Osteoblast (primary cell): ENCODE data around the gene EPHA4. TPM values are rescaled to one million over a fixed set of nuclear protein-coding genes. Genes with fewer than 3 reads are reported as not detected.

ENCODE experiments used
- DNase-seq: peaks from one replicate; pipeline ENCODE4 v3.0.0; 2011; ENCODE audit warnings: low spot score, mixed read lengths; ENCODE audit not compliant: insufficient read length; ENCODE audit errors: missing footprints
- H2AFZ ChIP-seq: 2 replicates; pipeline ENCODE4 v1.6.0; 2011; ENCODE audit warnings: mild to moderate bottlenecking, low read length
- H3K27ac ChIP-seq: 2 replicates; pipeline ENCODE4 v1.5.1; 2011; ENCODE audit warnings: mild to moderate bottlenecking, low read depth, low read length, moderate library complexity
- H3K27me3 ChIP-seq: 2 replicates; pipeline ENCODE4 v1.6.0; 2012; ENCODE audit warnings: mild to moderate bottlenecking, control low read depth, inconsistent platforms, low read length, moderate library complexity; ENCODE audit not compliant: insufficient read depth
- H3K36me3 ChIP-seq: 2 replicates; pipeline ENCODE4 v1.5.1; 2011; ENCODE audit warnings: mild to moderate bottlenecking, low read length, control low read depth, moderate library complexity; ENCODE audit not compliant: insufficient read depth
- H3K4me1 ChIP-seq: 2 replicates; pipeline ENCODE4 v1.5.1; 2011; ENCODE audit warnings: mild to moderate bottlenecking, low read length, control low read depth, moderate library complexity; ENCODE audit not compliant: insufficient read depth
- H3K4me2 ChIP-seq: 2 replicates; pipeline ENCODE4 v1.6.0; 2011; ENCODE audit warnings: mild to moderate bottlenecking, low read length; ENCODE audit not compliant: insufficient read depth
- H3K4me3 ChIP-seq: fragments of 200-600 bp; sonication (generic); 3 replicates; pipeline ENCODE4 v1.5.1; 2012; ENCODE audit warnings: mild to moderate bottlenecking, low read length, inconsistent platforms; ENCODE audit not compliant: insufficient read depth
- H3K79me2 ChIP-seq: 2 replicates; pipeline ENCODE4 v1.6.0; 2012; ENCODE audit warnings: mild to moderate bottlenecking, low read length, control low read depth, inconsistent platforms; ENCODE audit not compliant: insufficient read depth
- H3K9me3 ChIP-seq: 2 replicates; pipeline ENCODE4 v1.5.1; 2011; ENCODE audit warnings: low read depth, low read length, control low read depth
- H4K20me1 ChIP-seq: 2 replicates; pipeline ENCODE4 v1.6.0; 2012; ENCODE audit warnings: mild to moderate bottlenecking, low read length, control low read depth; ENCODE audit not compliant: insufficient read depth
- total RNA-seq: library from RNA; depleted of rRNA; stranded (reverse); fragments of >200 nt; gene quantifications from 2 replicates; pipeline ENCODE4 v1.2.3, GENCODE V29; 2012
- TF ChIP-seq, protein P1 (sequence below): IDR thresholded peaks from 2 replicates; pipeline ENCODE4 v1.5.1; 2011; ENCODE audit warnings: mild to moderate bottlenecking, low read depth, low read length, moderate library complexity; ENCODE audit errors: extremely low read depth

The EPHA4 gene
- total RNA-seq, 1 donor = 15.9 TPM

DNA sequence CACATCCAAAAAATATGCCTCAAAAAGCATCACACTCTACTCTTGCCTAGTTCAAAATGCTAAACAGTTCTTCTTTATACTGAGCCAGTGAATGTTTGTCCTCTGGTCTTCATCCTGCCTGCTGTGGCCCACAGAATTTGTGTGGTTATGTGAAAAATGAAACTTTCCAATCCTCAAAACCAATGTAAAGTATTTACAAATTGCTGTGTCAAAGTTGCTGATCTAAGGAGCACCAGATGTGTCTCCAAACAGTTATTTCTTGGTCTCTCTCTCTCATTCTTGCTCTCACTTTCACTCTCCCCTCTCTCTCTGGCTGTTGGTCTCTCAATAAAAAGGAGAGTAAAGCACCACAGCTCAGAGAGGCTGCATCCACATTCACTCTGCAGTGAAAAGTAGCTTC, 23.0 kb downstream of the EPHA4 start:
- Histone ChIP-seq H3K36me3 (no peaks in the 10 kb centered on the region), H3K9me3 (no peaks in the 10 kb centered on the region), H4K20me1 (no peaks in the 10 kb centered on the region), H3K79me2 (no peaks in the 10 kb centered on the region), H3K27ac (no peak overlapping the region), H3K4me2 (no peak overlapping the region), H2AFZ (no peak overlapping the region), H3K4me1 (no peaks in the 10 kb centered on the region), H3K27me3 (no peaks in the 10 kb centered on the region), H3K4me3 (no peak overlapping the region)
- no peak for DNase-seq
- TF ChIP-seq, protein P1, sequence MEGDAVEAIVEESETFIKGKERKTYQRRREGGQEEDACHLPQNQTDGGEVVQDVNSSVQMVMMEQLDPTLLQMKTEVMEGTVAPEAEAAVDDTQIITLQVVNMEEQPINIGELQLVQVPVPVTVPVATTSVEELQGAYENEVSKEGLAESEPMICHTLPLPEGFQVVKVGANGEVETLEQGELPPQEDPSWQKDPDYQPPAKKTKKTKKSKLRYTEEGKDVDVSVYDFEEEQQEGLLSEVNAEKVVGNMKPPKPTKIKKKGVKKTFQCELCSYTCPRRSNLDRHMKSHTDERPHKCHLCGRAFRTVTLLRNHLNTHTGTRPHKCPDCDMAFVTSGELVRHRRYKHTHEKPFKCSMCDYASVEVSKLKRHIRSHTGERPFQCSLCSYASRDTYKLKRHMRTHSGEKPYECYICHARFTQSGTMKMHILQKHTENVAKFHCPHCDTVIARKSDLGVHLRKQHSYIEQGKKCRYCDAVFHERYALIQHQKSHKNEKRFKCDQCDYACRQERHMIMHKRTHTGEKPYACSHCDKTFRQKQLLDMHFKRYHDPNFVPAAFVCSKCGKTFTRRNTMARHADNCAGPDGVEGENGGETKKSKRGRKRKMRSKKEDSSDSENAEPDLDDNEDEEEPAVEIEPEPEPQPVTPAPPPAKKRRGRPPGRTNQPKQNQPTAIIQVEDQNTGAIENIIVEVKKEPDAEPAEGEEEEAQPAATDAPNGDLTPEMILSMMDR = no peak

DNA sequence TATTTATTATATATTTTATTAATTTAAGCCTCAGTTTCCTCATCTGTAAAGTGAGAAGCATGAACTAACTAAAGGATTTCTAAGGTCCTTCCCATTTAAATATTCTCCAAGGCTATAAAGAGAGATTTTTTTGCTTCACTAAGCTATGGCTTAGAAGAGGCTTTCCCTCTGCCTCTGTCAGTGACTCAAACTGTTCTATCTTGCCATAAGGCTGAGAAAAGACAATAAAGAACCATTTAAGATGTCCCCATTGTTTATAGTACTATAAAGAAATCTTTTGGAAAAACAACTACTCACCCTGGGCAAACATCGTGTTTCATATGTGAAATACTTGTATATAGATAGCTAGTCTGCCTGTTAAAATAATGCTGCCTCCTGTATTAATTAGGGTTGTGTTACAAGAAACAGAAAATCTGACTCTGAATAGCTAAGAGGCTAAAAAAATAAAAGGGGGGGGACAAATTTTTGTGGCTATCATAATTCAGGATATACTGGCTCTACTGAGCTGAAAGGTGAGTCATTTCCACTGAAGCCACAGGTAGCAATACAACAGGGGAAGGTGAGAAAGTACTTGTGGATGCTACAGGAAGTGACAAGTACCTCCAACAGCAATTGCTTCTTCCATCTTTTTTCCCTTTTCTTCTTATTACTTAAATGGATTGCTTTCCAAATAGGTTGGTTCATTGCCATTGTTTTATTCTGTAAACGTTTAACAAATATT, 25.4 kb downstream of the EPHA4 start:
- Histone ChIP-seq H3K4me3 (no peak overlapping the region), H3K4me2 (no peak overlapping the region), H4K20me1 (no peaks in the 10 kb centered on the region), H3K36me3 (no peaks in the 10 kb centered on the region), H3K27me3 (no peaks in the 10 kb centered on the region), H3K79me2 (no peaks in the 10 kb centered on the region), H3K9me3 (no peaks in the 10 kb centered on the region), H2AFZ (no peak overlapping the region), H3K27ac (no peak overlapping the region), H3K4me1 (no peaks in the 10 kb centered on the region)
- DNase-seq = no peak
- TF ChIP-seq, protein P1 = no peak

DNA sequence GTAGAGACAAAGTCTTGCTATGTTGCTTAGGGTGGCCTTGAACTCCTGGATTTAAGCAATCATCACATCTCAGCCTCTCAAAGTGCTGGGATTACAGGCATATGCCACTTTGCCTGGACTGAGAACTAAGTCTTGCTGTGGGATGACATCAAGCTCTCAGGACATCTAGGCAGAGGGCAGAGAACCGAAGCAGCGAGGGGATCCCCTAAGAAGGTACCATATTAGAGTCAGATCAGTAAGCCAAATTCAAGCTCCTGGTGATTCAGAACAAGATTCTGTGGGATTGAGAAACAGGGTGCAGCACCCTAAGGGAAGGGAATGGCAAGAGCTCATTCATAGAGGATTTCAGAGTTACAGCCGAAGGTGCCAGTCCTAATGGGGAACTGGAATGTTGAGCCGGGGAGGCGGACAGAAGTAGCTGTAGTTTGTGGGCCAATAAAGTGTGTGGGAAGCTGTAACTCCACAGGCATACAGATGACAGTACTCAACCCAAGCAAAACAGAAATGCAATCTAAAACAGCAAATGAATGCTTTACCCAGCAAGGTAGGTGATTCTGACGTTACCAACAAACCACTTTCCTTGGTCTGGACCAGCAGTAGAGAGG, 30.9 kb downstream of the EPHA4 start:
- Histone ChIP-seq H4K20me1 (no peaks in the 10 kb centered on the region), H3K27ac (no peak overlapping the region), H3K36me3 (no peaks in the 10 kb centered on the region), H3K27me3 (no peaks in the 10 kb centered on the region), H3K4me2 (no peak overlapping the region), H3K4me1 (no peaks in the 10 kb centered on the region), H3K4me3 (no peak overlapping the region), H3K79me2 (no peaks in the 10 kb centered on the region), H3K9me3 (no peaks in the 10 kb centered on the region), H2AFZ (no peak overlapping the region)
- no peak for DNase-seq
- TF ChIP-seq, protein P1 = no peak

- H3K4me2 ChIP-seq = no peak overlapping the region
- TF ChIP-seq, protein P1 = no peak
- H2AFZ ChIP-seq = no peak overlapping the region
- DNase-seq = no peak
- H3K4me3 ChIP-seq = no peak overlapping the region
- no peaks in the 10 kb centered on the region for H3K36me3 ChIP-seq
- H3K4me1 ChIP-seq = no peaks in the 10 kb centered on the region
- no peaks in the 10 kb centered on the region for H3K79me2 ChIP-seq
- H3K27ac ChIP-seq = no peak overlapping the region
- H3K9me3 ChIP-seq = no peaks in the 10 kb centered on the region
- no peaks in the 10 kb centered on the region for H4K20me1 ChIP-seq
- H3K27me3 ChIP-seq = no peaks in the 10 kb centered on the region
Measured at GRCh38 chr2:221539246-221539645, 32.9 kb downstream of the EPHA4 start.
